Adrenal gland (tissue), 5 donors: Measurements from ENCODE around the gene ZNF674.
"Not testable (repeated sequence)": the region's sequence is repeated elsewhere in the genome, so short reads cannot be mapped to it uniquely, and the experiment has no call there.

ENCODE experiments used
- CTCF ChIP-seq, 6 experiments: fragments of 450-650 bp in 4 of 6; fragments of 200-600 bp in 2 of 6; sonication (generic) in 1 of 6; IDR thresholded peaks; 1 replicate in 5 of 6; 2 replicates in 1 of 6; pipeline versions ENCODE4 v1.5.1 to v1.8.0; 2016 to 2021; ENCODE audit warnings: antibody characterized with exemption in 6 of 6, mild to moderate bottlenecking in 2 of 6, moderate library complexity in 1 of 6
- POLR2A ChIP-seq, 2 donors: fragments of 450-650 bp; IDR thresholded peaks; one replicate each; pipeline ENCODE4 v1.6.1; 2017; ENCODE audit warnings: antibody characterized with exemption in 2 of 2, mild to moderate bottlenecking in 2 of 2, moderate library complexity in 1 of 2
- donor health status: DM: no; HTN: no; CAD: no.

- TF ChIP-seq CTCF, POLR2A (IDR thresholded peaks at IDR 0.05): not testable (repeated sequence)
Measured at GRCh38 chrX:46529740-46530403, 15.3 kb downstream of the ZNF674 start.
